ENCODE results near the gene LRRC49. TPM values are rescaled to one million over a fixed set of nuclear protein-coding genes. Genes with fewer than 3 reads are reported as not detected.

The LRRC49 gene
- total RNA-seq, 4 donors from 2014 or later = 3.3 to 10.4 (median 7.0) TPM

DNA sequence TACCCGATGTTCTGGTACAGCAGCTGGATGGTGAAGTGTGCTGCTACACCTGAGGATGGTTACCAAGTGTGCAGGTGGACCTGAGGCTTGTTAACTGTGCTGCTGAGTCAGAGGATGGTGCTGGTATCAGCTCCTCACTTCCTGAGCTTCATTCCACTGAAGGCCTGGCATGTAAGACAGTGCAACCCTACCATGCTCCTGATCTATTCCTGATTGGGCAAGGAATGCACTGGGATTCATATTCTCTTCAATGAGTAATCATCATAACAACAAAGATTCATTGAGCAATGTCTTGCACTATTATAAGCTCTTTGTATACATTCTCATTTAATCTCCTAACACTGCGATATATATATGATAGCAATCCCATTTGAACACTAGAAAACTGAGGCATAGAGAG, 159.7 kb downstream of the LRRC49 start:
- H3K9me3 ChIP-seq = peaks cover 0 to 6% (median 0%) of the 10 kb centered on the region in 4 donors
- intact Hi-C loops (cut with DNase I) = no loop called here
- WGBS = 100% methylated on average over 2 of the region's 2 CpGs
- H3K27ac ChIP-seq (replicated peaks in 1 of 4) = no peak overlapping the region
- DNase-seq (ENCODE audit: extremely low spot score) = no peak
- H3K27me3 ChIP-seq = no peaks in the 10 kb centered on the region
- TF ChIP-seq, protein P1, sequence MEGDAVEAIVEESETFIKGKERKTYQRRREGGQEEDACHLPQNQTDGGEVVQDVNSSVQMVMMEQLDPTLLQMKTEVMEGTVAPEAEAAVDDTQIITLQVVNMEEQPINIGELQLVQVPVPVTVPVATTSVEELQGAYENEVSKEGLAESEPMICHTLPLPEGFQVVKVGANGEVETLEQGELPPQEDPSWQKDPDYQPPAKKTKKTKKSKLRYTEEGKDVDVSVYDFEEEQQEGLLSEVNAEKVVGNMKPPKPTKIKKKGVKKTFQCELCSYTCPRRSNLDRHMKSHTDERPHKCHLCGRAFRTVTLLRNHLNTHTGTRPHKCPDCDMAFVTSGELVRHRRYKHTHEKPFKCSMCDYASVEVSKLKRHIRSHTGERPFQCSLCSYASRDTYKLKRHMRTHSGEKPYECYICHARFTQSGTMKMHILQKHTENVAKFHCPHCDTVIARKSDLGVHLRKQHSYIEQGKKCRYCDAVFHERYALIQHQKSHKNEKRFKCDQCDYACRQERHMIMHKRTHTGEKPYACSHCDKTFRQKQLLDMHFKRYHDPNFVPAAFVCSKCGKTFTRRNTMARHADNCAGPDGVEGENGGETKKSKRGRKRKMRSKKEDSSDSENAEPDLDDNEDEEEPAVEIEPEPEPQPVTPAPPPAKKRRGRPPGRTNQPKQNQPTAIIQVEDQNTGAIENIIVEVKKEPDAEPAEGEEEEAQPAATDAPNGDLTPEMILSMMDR (IDR thresholded peaks at IDR 0.05) = no peak
- TF ChIP-seq POLR2A (IDR thresholded peaks at IDR 0.05; ENCODE audit: low read depth) (no peak), POLR2AphosphoS5 (IDR thresholded peaks at IDR 0.05) (no peak), EP300 (IDR thresholded peaks at IDR 0.05) (no peak)
- peaks cover 0 to 8% (median 5%) of the 10 kb centered on the region in 4 donors for H3K4me1 ChIP-seq
- H3K36me3 ChIP-seq = peaks cover 0 to 20% (median 4%) of the 10 kb centered on the region in 4 donors
- no peak overlapping the region for H3K4me3 ChIP-seq

DNA sequence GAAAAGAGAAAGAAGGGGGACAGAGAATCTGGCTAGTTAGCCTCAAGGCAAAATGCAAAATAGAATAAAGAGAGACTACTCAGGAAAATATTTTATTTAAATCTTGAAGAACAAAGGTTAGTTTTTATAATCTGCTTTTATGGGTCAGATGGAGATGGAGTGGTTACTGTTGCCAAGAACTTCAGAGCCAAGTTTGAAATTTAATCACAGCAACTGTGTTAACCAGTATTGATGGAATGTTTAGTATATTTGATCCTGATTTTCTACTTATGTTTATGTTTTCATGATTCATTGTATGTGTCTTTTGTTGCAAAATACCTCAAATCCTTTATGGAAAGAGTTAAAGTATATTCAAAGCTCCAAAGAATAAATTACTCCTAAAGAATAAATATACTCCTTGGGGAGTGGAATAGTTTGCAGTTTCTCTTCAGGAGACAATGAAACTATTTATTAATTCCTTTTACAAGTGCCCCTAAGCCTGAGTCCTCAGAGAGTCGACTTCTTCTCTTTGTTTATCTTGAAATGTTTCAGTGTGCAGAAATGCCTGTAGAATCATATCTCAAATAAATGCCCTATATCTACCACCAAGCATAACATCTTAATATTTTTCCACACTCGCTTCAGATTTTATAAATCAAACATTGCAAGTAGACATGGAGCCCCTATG, 161.8 kb downstream of the LRRC49 start:
- WGBS = 41% methylated on average over 2 of the region's 2 CpGs
- intact Hi-C loops (cut with DNase I) = no loop called here
- H3K9me3 ChIP-seq = peaks cover 0 to 11% (median 1%) of the 10 kb centered on the region in 4 donors
- H3K4me3 ChIP-seq = no peak overlapping the region
- no peaks in the 10 kb centered on the region for H3K27me3 ChIP-seq
- H3K4me1 ChIP-seq = peaks cover 0 to 8% (median 5%) of the 10 kb centered on the region in 4 donors
- H3K36me3 ChIP-seq = peaks cover 0 to 19% (median 4%) of the 10 kb centered on the region in 4 donors
- TF ChIP-seq, protein P1 (IDR thresholded peaks at IDR 0.05) = no peak
- TF ChIP-seq POLR2AphosphoS5 (IDR thresholded peaks at IDR 0.05) (no peak), EP300 (IDR thresholded peaks at IDR 0.05) (no peak), POLR2A (IDR thresholded peaks at IDR 0.05; ENCODE audit: low read depth) (no peak)
- DNase-seq (ENCODE audit: extremely low spot score) = no peak
- no peak overlapping the region for H3K27ac ChIP-seq (replicated peaks in 1 of 4)

DNA sequence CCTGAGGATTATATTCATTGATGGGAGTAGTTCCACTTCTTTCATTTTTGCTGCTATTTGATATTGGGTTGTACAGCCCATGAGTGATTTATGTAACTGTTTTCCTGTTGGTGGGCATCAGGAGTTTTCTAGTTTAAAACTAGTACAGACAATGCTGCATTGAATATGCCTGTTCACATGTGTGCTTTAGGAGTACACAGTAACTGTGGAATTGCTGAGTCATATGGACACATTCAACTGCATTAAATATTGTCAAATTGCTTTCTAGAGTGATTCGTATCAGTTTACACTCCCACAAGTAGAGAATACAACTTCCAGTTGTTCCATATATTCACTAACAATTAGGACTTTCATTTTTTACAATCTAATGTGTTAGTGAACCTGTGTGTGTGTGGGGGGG, 162.8 kb downstream of the LRRC49 start:
- H3K9me3 ChIP-seq = peaks cover 0 to 11% (median 1%) of the 10 kb centered on the region in 4 donors
- intact Hi-C loops (cut with DNase I) = no loop called here
- peaks cover 0 to 13% (median 2%) of the 10 kb centered on the region in 4 donors for H3K36me3 ChIP-seq
- TF ChIP-seq POLR2AphosphoS5 (IDR thresholded peaks at IDR 0.05) (no peak), EP300 (IDR thresholded peaks at IDR 0.05) (no peak), POLR2A (IDR thresholded peaks at IDR 0.05; ENCODE audit: low read depth) (no peak)
- TF ChIP-seq, protein P1 (IDR thresholded peaks at IDR 0.05) = no peak
- WGBS = 80% methylated on average over 1 of the region's 1 CpG
- no peaks in the 10 kb centered on the region for H3K27me3 ChIP-seq
- no peak for DNase-seq (ENCODE audit: extremely low spot score)
- H3K4me1 ChIP-seq = peaks cover 0 to 8% (median 5%) of the 10 kb centered on the region in 4 donors
- H3K4me3 ChIP-seq = no peak overlapping the region
- no peak overlapping the region for H3K27ac ChIP-seq (replicated peaks in 1 of 4)

DNA sequence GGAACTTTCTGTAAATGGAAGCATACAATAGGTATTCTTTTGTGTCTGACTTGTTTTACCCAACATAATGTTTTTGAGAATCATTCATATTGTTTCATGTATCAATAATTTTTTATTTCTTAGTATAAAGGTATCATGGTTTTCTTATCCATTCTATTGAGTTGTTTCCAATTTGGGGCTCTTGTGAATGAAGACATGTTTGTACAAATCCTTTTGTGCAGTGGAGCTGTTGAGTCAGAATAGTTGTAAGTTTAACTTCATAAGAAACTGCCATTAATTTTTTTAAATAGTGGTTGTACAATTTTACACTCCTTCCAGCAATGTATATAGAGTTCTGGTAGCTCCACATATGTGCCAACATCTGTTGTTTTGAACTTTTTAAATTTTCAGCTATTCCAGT, 163.5 kb downstream of the LRRC49 start:
- no peak for DNase-seq (ENCODE audit: extremely low spot score)
- intact Hi-C loops (cut with DNase I) = no loop called here
- TF ChIP-seq, protein P1 (IDR thresholded peaks at IDR 0.05) = no peak
- no peak for TF ChIP-seq POLR2A (IDR thresholded peaks at IDR 0.05; ENCODE audit: low read depth)
- no peak for TF ChIP-seq POLR2AphosphoS5 (IDR thresholded peaks at IDR 0.05)
- TF ChIP-seq EP300 (IDR thresholded peaks at IDR 0.05) = no peak

More for the DNA sequence above, 163.5 kb downstream of the LRRC49 start:
- Histone ChIP-seq H3K27me3 (no peaks in the 10 kb centered on the region), H3K36me3 (peaks cover 0 to 8% (median 0%) of the 10 kb centered on the region in 4 donors), H3K27ac (replicated peaks in 1 of 4) (no peak overlapping the region), H3K4me1 (peaks cover 0 to 8% (median 4%) of the 10 kb centered on the region in 4 donors), H3K4me3 (no peak overlapping the region), H3K9me3 (peaks cover 0 to 11% (median 1%) of the 10 kb centered on the region in 4 donors)

All from esophagus muscularis mucosa (tissue), 4 donors.